LHCN-M2 (cell line): Measurements from ENCODE around the gene RPL3. TPM values are rescaled to one million over a fixed set of nuclear protein-coding genes. Genes with fewer than 3 reads are reported as not detected.

Experiments
- DNase-seq: peaks from one replicate; pipeline ENCODE4 v3.0.0-alpha.2; 2012; ENCODE audit warnings: low read depth
- total RNA-seq: library from RNA; depleted of rRNA; stranded (reverse); fragments of >200 nt; gene quantifications from 2 replicates; pipeline ENCODE4 v1.2.3, GENCODE V29; 2014

The RPL3 gene
- total RNA-seq, 1 experiment from 2014 or later: 1,908 TPM

DNA sequence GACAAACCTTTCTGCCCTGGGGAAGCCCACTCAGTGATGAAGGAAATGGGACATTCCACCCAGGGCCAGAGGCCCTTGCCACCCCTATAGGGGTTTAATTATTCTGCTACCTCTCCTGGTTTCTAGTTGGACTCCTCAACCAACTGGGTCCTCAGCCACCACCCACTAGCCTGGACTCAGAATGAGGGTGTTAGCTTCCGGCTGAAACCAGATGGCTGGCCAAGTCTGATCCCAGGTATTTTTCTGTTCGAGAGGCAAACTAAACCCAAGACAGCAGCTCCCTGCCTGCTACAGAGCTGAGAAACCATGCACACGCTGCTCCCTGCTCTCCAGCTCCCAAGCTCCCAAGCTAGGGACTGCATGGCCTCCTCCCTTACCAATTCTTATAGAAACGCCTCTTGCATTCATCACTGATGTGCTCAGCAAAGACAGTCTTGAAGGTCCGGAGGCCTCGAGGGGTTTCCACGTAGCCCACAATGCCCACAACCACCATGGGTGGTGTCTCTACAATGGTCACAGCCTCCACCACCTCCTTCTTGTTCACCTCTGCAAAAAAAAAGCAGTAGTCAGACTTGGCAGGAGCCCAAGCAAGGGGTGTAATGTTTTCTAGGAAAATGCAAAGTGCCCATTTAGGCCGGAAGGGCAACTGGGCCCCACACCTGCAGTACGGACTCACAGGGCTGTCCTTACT lies 2.2 kb downstream of the RPL3 start:
- no peak for DNase-seq

DNA sequence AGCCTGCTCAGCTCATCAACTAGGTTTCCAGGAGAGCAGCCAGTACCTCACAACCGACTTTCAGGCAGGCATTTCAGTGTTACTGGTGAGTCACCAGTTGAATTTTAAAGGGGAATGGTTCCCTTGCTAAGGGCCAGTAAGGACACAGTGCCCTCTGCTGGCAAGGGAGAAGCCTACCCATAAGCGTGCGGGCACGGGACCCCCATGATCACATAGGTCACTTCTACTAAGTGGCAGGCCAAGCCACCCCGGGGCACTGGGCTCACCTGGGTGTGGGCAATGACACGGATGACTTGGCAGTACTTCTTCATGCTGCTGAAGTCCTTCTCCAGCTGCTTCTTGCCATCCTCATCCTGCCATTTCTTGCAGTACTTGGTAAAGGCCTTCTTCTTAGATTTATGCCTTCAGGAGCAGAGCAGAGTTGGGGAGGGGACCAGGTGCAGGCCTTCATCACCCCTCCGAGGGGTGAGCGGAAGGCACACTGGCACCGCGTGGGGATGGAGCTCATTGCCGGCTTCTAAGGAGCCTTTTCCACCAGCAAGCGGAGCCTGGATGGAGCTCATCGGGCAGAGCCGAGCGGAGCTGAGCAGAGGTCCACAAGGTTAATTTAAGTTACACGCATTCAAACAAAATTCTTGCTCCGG lies 2.9 kb downstream of the RPL3 start:
- peak; percentile 92 for DNase-seq

DNA sequence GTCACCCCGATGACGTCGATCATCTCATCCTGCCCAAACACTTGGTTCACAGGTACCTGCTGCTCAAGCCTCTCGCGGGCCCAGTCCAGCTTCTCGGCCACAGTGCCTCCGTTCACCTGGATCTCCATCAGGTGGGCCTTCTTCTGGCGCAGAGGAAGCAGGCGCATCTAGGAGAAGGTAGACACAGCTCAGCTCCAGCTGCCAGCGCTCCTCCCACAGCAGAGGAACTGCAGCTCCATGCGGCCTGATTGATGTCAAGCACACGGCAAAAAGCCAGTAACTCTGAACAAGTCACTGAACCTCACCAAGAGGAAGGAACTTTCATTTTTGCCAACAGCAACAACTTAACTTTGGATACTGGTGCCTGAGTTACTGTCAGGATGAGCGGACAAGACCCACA lies 4.0 kb downstream of the RPL3 start:
- DNase-seq: no peak

DNA sequence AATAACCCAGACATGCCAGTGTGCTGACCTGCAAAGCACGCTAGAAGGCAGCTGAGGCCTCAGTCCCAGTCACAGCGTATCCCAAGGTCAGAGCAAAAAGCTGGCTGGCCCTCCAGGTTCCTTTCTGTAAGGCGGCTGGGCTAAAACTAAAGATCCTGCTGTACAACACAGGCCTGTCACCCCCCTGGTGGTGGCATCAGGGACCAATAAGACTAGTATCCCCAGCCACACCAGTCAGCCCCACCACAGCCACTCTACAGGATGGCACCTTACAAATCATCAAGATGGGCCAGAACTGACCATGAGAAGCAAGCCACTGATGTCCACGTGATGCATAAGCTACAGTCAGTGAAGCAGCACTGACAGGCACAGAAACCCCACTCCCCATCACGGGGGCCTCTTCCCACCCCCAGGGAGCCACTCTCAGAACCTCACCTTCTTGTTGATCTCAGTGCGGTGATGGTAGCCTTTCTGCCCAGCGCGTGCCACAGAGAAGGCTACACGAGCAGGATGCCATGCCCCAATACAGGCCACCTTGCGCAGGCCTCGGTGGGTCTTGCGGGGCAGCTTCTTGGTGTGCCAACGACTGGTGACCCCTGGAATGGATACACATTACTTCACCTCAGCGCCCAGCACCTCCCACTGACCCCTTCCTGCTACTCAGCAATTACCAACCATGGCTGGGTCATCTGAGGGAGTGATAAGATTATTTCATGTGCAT lies 5.0 kb downstream of the RPL3 start:
- DNase-seq: no peak

DNA sequence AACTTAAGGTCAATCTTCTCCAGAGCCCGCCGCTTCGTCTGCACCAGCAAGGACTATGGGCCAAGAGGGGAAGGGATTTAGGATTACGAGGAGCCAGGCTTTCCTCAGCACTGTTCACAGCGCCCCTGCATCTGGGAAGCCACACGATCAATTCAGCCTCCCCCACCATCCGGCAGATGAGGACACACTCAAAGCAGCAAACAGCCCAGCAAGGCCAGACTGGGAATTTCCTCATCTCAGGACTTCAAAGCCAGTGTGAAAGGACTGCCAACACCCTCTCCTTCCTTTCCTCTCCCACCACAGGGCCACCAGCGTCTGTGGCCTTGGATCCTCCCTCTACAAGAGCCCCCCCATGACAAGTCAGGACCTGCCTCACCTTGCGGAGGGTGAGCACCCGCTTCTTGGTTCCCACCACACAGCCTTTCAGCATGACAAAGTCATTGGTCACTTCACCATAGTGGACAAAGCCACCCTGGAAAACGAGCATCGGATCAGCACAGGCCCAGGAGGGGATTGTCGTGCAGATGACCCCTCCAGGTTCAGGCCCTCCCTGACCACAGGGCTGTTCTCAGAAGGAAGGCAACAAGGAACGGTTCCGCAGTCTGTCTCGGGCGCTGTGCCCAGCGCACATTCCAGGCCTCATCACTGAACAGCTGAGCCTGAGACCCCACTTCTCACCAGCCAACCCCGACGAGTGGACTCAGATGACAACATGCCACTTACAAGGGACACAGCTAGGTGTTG lies 6.0 kb downstream of the RPL3 start:
- DNase-seq: no peak

DNA sequence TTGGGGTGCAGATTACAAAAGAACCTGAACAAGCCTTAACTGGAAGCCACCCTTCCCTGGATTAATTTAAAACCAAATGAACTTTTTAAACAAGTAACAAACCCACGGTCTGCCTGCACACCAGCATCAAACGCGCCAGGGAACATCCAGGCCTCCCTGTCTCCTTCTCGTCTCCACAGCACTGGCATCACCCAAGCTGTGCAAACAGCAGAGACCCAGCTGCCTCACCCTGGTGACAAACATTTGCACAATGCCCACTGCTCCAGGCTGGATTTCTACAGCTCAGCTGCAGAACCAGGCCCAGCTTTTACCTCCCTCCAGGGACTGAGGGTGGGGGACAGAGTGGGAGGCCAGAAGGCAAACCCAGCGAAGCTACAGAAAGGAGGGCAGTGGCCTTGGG lies 7.0 kb downstream of the RPL3 start:
- no peak for DNase-seq

DNA sequence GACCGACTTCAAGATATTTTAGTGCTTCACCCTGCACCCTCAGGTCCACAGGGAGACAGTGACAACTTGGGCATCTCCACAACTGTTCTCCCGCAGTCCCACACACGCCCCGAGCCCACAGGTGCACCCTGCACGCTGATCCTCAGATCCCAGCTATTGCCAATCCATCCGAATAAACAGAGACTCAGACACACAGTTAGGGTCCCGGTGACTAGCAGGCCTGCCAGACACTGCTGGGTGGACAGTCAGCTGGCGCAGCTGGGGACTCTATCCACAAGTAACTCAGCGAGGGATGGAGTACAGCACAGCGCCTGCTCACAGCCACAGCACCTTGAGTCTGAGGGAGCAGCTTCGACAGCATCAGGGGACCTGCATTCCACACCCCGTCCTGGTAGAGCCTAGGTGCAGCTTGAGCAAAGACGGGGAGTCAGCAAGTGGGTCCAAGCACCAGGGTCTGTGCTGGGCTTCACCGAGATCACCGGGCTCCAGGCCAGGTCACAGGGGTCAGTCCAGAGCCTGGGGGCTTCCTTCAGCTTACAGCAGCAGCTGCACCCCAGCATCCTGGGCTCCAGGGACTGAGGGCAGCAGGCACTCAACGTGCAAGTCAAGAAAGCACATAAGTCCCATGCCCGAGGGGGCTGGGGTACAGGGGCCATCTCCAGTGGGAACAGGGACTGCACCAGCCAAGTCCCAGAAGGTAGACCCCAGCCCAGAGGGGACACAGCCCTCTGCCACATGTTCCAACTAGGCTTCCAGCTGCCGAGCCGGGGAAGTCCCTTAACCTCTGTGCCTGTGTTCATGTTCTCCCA lies 7.6 kb downstream of the RPL3 start:
- no peak for DNase-seq

DNA sequence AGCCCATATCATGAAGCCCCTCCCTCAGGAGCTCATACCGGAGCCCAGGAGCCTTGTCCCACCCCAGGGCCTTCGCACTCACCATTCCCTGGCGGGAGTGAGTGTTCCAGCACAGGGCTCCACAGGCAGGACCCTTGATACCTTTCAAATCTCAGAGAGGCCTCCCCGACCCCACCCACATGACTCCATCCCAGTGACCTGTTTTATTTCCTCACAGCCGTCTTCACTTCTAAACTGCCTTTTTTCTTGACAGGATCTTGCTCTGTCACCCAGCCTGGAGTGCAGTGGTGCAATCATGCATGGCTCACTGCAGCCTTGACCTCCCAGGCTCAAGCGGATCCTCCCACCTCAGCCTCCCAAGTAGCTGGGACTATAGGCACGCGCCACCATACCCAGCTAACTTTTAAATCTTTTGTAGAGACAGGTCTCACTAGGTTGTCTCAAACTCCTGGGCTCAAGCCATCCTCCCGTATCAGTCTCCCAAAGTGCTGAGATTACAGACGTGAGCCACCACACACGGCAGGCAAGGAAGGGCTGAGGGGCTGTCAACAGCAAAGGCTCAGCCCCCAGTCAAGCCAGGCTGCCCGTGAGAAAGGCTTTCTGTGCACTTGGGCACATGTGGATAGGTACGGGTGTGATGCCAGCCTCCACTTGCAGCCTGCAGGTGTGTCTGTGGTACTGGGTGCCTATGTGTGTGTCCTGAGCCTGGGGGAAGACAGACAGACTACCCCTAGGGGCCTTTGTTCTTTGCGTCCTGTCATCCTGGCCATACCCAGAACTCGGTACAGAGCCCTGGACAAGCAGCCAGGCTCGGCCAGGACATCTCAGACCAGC lies 9.3 kb downstream of the RPL3 start:
- peak; percentile 48 for DNase-seq

DNA sequence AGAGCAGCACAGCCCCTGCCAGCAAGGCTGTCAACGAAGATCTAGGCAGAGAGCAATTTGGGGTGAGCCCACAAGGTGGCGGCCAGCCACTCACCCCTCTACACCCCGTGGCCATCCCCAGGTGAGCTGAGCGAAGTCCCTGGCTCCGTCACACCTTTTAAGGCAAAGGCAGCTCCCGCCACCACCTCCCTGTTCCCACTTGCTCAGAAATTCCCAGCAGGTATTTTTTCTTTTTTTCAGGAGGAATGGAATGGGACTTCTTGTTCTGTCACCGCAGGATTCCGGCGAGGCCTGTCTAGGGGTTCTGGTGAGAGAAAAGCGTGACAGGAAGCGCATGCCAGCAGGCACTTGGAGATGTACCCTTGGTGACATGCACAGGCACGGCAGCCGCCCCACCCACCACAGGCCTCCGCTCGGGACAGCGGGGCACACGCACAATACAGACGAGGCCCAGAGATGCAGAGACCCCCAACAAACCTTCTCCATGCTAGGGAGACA lies 10.0 kb downstream of the RPL3 start:
- no peak for DNase-seq

DNA sequence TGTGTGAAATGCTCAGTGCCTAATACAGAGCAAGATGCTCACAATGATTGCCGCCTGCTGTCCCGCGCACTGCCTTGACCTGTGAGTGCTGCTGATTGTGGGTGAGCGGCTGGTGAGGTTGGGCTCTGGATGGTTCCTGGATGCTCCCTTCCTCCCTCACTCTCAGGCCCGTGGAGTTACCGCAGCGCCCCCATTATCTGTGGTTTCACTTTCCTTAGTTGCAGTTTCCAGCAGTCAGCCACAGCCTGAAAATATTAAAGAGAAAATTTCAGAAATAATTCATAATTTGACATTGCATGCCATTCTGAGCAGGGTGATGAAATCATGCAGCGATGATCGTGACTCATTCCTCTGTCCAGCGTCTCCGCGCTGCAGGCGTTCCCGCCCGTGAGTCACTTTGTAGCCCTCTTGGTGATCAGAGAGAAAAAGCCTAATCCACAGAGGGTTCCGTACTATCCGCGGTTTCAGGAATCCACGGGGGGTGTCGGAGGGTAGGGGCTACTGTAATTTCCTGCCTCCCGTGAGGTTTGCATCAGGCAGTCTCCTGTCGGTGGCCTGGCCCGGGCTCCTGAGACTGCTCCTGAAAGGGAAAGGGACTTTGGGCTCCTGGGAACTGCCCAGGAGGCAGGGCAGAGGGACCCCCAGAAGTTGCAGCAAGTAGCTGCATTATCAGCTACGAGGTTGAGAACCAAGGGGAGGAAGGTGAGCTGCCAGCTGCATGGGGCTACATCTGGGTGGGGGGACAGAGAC lies 10.6 kb downstream of the RPL3 start:
- peak; percentile 95 for DNase-seq

DNA sequence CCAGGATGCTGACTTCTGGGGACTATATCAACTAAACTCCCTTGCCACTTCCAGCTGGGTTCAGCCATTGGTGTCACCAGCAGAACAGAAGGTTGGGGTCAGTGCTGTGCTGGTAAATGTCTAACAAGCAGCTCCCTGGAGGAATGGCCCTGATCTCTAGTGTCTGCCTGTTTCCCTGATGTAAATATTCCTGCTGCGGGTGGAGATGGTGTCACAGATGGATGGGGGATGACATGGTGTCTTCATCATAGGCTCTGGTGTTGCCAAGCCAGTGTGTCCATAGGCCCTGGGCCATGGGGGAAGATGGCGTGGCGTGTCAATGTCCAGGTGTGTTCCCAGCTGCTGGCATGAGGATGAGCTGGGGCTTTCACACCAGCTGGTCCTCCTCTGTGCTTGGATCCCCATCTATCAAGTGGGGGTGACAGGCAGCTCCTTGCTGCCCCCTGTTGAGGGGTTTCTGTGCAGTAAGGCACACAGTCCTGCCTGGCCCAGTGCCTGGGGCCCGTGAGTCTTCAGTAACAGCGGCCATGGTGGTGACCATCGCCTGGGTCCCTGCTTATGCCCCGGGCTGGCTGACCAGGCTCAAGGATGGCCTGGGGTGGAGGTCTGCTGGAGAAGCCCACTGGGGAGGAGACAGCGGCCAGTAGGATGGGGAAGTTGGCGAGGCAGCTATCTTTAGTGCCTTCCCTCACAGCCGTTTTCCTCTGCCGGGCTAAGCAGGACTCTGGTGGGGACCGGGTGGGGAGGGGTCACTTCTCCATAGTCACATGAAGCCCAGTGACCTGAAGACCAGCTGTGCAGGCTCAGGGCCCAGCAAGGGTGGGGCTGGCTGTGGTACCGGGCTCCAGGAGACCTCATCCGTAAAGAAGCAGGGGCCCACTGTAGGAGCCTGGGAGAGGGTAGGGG lies 12.7 kb downstream of the RPL3 start:
- DNase-seq: peak; percentile 29

DNA sequence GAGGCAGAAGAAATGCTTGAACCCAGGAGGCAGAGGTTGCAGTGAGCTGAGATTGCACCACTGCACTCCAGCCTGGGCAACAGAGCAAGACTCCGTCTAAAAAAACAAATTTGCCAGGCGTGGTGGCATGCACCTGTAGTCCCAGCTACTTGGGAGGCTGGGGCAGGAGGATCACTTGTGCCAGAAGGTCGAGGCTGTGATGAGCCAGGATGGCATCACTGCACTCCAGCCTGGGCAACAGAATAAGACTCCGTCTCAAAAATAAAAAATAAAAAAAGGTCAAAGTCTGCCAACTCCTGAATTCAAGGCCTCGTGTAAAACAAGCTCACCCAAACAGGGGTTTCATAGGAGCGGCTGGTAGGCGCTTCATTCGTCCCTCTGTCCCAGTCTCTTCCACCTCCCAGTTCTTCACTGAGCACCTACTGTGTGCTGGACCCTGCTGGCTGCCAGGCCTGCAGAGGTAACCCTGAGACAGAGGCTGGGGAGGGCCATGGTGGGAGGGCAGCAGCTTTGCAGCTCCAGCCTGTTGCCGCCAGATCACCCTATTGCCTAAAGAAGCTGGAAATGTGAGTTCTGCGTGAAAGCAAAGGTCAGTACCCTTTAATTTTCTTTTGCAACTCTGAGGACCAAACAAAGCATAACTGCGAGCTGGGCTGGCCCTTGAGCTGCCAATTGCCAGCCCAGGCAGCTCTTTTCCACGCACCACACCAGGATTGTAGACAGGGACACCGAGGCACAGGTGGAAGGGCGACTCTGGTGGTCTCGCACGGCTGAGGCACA lies 15.3 kb downstream of the RPL3 start:
- no peak for DNase-seq

DNA sequence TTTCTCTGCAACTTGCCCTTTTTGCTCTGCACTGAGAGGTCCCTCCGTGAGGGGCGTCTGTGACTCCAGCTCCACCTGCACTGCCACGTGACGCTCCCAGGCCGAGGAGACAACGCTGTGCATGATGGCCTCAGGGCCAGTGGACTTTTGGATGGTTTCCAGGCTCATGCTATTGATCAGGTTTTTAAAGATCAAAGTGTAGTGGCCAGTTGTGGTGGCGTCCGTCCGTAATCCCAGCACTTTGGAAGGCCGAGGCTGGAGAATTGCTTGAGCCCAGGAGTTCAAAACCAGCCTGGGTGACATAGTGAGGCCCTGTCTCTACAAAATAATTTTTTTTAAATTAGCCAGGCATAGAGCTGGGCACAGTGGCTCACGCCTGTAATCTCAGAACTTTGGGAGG lies 16.1 kb downstream of the RPL3 start:
- no peak for DNase-seq

DNA sequence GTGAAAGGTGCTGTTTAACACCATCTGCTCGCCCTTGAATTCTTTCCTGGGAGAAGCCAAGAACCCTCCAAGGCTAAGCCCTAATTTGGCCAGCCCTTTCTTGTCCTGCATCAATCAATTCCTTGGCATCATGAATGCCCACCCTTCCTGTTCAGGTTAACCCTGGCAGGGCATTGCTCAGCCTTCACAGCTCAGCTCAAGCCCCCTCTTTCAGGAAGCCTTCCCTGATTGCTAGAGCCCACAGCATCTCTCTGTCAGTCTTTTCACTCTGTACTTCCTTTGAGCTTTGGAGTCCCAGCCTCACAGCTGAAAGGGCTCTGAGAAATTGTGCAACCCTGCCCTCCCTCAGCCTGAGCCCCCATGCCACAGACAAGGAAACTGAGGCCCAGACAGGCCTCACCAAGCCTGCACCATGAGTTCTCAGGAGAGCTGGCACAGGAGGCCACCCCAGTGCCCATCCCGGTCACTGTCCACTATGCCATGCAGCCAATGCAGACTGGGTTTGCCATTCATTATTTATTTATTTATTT lies 16.9 kb downstream of the RPL3 start:
- DNase-seq: no peak

DNA sequence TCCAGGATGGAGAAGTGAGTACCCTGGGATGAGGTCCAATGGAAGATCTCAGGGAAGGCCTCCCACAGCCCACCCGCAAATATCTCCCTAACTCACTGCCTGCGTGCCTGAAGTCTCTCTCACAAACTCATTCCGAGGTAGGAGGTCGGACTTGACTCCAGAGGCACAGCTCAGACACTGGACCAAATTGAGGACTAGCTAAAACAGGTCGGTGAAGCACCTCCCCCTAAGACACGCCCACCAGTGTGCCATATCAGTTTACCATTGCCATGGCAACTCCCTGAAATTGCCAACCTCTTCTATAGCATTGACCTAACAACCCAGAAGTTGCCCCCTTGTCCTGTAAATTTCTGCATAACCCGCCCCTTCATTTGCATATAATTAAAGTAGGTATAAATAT lies 17.5 kb downstream of the RPL3 start:
- DNase-seq: peak; percentile 35

DNA sequence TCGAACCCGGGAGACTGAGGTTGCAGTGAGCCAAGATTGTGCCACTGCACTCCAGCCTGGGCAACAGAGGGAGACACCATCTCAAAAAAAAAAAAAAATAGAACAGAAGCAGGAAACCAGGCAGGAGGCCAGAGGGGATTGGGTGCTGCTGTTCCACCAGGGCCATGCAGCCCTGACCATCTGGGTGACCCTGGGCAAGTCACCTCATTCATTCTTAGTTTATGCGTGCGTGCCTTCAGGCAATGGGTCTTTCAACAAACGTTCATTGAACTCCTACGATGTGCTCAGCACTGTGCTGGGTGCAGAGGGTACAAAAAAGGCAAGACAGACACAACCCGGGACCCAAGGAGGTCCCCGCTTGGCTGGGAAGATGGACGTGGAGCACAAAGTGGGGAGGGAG lies 18.3 kb downstream of the RPL3 start:
- no peak for DNase-seq

DNA sequence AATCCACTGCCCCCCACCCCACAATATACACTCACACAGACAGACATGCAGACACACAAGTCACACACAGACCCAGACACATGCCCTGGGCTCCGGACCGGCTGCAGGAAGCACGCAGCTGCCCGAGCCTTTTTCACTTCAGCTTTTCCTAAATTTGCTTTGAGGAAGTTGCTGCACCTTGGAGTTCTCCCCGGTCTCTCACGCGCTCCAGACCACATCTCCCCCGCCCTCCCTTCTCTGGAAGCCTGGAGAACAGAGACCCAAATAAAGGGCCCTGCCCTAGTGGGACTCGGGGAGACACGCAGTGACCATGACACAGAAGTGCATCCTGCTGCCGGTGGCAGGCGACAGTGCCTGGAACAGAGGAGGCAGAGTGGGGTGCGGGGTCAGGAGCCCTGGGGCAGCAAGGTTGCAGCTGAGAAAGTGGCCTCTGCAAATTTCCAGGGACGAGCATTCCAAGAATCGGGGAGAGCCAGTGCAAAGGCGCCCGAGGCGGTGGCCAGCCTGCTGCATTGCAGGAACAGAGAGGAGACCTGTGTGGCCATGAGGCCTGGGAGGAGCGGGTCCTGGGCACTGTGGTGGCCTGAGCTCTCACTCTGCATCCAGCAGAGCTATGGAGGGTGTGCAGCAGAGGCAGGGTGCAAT lies 19.1 kb downstream of the RPL3 start:
- DNase-seq: no peak
